Measurements from ENCODE around the gene ADCY10.
A peak's percentile ranks its signal among the peaks of the same experiment; 100 is the strongest.
"Not testable (repeated sequence)": the region's sequence is repeated elsewhere in the genome, so short reads cannot be mapped to it uniquely, and the experiment has no call there.

ADCY10 gene

GRCh38 chr1:167806235-167806634 lies 107.7 kb downstream of the ADCY10 start:
- DNase-seq (ENCODE audit: low spot score), result not testable (repeated sequence)

- DNase-seq (ENCODE audit: low spot score), result no peak
Measured at GRCh38 chr1:167805041-167805556, 108.8 kb downstream of the ADCY10 start.

DNA sequence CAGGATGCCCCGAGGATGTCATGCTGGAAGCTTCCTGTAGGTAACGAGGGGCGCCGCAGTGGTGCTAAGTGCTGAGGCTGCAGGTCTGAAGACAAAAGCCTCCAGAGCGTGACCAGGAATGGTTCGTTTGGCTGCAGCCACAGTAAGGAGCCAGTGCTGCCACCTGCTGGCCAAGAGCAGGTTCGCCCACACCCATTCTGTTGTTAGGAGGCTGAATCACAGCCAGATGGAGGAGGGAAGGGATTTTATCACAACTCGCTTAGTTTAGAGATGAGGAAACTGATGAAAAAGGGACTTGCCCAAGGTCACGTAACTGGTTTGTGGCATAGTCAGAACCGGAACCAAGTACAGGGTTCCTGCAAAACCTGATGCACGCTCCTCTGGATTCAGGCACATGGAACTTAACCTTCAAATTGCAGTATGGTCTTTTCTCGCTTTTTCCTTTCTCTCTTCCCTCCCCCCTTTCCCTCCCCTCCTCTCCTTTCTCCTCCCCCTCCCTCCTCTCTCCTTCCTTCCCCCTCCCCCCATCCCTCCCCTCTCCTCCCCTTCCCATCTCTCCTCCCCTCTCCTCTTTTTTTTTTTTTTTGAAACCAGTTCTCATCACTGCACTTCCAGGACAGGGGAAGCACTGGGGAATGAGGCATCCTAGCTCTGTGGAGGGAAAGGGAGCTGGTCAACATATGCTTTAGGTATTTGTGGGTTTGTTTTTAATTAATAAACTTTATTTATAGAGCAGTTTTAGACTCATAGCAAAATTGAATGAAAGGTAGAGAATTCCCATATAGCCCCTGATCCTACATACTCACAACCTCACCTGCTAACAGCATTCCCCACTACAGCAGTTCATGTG lies 110.4 kb downstream of the ADCY10 start:
- peak; percentile 90 for DNase-seq (ENCODE audit: low spot score)

GRCh38 chr1:167802235-167802634 lies 111.7 kb downstream of the ADCY10 start:
- no peak for DNase-seq (ENCODE audit: low spot score)

DNA sequence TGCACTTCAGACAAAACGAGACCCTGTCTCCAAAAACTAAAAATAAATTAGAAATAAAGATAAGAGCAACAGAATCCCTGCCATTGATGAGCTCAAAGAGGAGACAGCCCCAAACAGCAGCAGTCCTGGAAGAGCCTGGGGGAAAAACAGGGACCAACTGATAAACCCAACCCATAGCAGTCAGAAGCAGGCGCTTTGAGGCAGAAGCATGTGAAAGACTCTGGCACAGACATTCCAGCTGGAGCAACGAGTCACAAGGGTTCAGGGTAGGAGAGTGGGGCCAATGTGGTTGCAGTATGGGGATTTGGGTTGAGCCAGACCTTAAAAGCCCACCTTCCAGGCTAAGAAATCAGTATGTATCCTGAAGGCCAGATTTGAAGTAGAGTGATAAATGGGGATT lies 113.7 kb downstream of the ADCY10 start:
- no peak for DNase-seq (ENCODE audit: low spot score)

DNA sequence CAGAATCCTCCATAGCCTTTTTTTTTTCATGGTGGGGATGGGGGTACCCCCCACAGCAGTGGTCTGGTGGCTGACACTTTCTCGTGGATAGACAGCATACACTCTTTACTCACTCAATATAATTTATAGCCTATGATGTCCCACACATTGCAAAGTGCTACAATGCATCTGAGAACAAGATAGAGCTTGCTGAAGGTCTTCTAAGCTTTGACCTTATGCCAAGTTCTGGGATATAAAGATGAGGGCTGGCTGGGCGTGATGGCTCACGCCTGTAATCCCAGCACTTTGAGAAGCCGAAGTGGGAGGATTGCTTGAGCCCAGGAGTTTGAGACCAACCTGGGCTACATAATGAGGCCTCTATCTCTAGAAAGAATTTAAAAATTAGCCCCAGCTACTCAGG lies 114.2 kb downstream of the ADCY10 start:
- DNase-seq (ENCODE audit: low spot score), result no peak

GRCh38 chr1:167798952-167799351 lies 115.0 kb downstream of the ADCY10 start:
- DNase-seq (ENCODE audit: low spot score), result no peak

DNA sequence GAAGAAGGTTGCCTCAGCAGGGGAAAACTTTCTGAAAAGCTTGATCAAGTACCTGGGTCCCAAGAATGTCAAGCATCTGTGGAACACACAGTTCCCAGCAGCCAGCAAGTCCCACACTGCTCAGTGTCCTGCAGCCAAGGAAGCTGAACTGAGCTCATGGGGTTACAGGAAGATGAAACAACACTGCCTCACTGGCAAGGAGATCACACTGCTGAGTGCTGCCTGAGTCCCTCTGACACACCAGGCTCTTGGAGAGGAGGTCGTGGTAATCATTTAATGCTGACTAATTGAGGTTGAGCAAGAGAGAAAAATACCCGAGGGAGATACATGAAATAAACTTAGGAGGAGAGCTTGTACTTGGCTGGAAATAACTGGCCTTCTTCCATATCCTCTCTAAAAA lies 116.9 kb downstream of the ADCY10 start:
- peak; percentile 90 for DNase-seq (ENCODE audit: low spot score)

- no peak for DNase-seq (ENCODE audit: low spot score)
Measured at GRCh38 chr1:167795810-167796740, 117.9 kb downstream of the ADCY10 start.

- DNase-seq (ENCODE audit: low spot score), result no peak
Measured at GRCh38 chr1:167794043-167794442, 119.9 kb downstream of the ADCY10 start.

GRCh38 chr1:167792188-167792565 lies 121.8 kb downstream of the ADCY10 start:
- DNase-seq (ENCODE audit: low spot score), result no peak

DNA sequence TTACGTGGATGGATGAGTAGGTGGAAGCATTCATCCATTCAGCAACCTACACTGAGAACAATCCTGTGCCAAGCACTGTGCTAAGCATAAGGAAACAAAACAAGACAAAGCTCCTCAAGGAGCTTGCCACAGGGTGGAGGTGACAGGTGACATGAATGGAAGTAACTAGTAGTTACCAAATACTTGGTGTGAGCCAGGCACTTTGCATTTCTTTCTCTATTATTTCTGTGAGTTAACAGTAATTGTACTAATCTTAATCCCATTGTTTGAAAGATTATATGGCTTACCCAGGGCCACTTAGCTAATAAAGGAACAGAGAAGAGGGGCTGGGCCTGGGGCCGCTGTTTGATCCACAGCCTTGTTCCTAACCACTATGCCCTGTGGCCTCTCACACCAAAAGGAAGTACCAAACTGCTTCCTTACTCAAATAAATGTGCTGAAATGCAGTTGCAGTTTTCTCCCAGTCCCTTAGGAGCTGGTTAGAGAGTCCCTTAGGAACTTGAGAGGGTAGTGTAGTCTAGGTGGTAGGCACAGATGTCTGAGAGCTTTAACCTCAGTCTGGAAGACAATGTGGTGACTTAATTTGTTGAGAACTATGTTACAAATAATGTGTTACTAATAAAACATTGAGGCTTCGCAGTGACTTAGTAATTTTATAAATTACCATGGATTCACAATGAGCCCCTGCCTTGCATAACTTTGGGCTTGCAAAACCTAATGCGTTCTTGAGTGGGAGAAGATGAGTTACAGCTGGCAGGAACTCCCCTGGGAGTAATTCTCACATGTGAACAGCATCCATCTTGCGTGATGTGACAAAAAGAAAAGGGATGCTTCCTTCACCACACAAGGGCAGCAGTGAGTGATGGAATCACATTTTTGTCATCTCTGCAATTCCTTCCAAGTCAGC lies 122.4 kb downstream of the ADCY10 start:
- peak; percentile 81 for DNase-seq (ENCODE audit: low spot score)

DNA sequence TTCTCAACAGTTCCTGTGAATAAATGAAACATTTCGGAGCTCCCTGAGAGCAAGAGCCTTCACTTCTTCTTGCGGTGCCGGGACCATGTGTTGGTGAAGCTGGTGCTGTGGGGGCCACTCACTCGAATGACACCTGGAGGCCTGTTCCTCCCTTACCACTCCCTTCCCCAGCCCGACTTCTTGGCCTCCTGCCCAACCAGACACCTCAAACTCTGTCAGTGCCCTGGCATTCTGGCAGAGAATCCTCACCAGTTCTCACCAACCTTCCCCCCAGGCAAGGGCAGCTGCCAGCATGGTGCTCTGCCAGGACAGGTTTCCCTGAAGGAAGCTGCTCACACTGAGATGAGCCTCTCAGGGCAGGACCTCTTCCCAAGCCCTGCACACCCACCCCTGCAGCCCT lies 123.8 kb downstream of the ADCY10 start:
- DNase-seq (ENCODE audit: low spot score), result no peak

DNA sequence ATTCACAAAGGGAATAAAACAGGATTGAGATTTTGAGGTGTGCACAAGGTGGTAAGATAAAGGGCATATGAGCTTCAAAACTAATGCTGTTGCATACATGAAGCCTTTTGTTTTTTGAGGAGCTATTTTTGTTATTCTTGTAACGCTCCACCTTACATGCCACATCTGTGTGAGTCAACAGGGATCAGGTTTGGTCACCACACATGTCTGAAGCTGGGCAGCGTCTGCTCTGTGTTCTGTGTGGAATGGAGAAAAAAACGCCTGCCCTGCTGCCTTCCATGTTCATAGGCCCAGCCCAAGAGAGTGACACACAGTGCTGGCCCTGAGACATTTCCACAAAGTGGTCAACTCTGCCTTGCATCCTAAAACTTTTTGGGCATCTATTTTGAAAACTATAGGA lies 124.4 kb downstream of the ADCY10 start:
- DNase-seq (ENCODE audit: low spot score), result no peak

DNA sequence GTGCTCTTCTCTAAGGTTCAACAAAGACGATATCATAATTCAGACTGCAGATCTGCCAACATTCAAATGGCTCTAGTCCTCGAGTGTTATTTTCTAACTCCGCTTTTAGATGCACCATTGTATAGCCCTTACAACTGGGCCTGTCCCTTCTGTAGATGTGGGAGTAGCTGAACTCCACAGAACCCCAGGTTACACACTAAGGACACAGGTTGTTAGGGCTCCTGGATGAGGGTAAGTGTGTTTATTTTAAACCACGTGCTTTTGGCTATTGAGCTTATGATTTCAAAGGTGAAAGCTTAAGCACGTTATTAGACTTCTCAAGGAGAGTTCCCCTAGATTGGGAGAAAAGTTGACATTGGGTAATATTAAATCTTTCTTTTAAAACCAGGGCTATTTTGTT lies 127.4 kb downstream of the ADCY10 start:
- DNase-seq (ENCODE audit: low spot score), result no peak

GRCh38 chr1:167784876-167785550 lies 128.9 kb downstream of the ADCY10 start:
- DNase-seq (ENCODE audit: low spot score), result no peak

GRCh38 chr1:167782946-167783345 lies 131.0 kb downstream of the ADCY10 start:
- no peak for DNase-seq (ENCODE audit: low spot score)

DNA sequence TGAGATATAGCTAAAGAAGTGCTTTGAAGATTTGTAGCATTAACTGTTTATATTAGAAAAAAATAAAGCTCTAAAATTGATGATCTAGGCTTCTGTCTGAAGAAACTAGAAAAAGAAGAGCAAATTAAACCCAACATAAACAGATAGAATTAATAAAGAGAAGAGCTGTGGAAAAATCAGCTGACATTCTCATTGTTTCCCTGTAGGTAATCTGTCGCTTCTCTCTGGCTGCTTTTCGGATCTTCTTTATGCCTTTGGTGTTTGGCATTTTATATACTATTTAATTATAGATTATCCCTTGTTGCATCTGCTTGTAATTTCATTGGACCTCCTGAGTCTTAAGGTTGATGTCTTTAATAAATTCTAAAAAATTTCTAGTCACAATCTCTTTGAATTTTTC lies 132.4 kb downstream of the ADCY10 start:
- no peak for DNase-seq (ENCODE audit: low spot score)

DNA sequence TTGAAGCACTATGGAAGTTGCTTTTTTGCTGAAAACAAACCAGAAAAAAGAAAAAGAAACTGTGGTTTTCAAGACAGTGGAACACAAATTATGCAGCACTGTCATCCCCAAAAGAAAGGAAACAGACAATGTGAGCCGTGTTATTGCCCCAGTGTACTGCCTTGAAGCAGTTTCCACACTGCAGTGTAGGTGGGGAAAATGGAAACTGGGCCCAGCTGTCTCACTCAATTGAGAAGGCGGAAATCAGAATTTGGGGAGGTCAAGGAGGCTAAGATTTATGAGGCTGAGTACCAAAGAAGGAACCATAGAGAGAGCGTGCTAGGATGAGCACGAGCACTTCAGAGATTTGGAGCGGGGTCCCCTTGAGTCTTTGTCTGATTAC lies 136.7 kb downstream of the ADCY10 start:
- no peak for DNase-seq (ENCODE audit: low spot score)

DNA sequence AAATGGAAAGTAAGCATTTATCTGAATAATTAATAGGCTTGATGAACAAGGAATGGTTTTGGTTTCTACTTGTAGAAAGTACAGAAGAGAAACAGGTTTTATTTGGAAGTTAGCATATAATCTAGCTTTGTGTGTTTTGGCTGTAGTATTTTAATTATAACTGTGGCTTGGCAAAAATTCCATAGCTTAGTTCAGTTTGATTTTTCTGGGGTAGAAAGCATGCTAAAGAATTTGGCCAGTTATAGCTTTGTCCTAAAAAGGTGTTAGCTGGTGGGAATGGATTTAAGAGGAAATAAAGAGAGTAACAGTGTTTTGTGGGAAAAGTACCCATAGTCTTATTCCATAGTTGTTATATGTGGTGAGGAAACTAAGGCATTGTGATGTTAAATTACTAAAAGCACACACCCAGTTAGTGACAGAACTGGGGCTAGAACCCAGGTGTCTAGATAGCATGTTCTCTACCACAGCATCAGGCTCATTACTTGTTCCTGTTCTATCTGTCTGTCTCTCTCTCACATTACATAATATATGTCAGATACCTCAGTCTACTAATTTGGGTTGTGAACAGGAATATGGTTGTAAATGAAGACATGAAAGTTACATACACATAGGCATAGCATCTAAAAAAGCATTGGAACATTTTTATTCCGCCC lies 137.2 kb downstream of the ADCY10 start:
- DNase-seq (ENCODE audit: low spot score), result no peak

GRCh38 chr1:167776151-167776550 lies 137.8 kb downstream of the ADCY10 start:
- peak; percentile 62 for DNase-seq (ENCODE audit: low spot score)

All from GM03348 (cell line).